ENCODE measurements around the gene SOSTDC1. TPM values are rescaled to one million over a fixed set of nuclear protein-coding genes. Genes with fewer than 3 reads are reported as not detected.
"Not testable (repeated sequence)": the region's sequence is repeated elsewhere in the genome, so short reads cannot be mapped to it uniquely, and the experiment has no call there.

Gene SOSTDC1
- total RNA-seq, 2 donors from 2014 or later, result not detected

DNA sequence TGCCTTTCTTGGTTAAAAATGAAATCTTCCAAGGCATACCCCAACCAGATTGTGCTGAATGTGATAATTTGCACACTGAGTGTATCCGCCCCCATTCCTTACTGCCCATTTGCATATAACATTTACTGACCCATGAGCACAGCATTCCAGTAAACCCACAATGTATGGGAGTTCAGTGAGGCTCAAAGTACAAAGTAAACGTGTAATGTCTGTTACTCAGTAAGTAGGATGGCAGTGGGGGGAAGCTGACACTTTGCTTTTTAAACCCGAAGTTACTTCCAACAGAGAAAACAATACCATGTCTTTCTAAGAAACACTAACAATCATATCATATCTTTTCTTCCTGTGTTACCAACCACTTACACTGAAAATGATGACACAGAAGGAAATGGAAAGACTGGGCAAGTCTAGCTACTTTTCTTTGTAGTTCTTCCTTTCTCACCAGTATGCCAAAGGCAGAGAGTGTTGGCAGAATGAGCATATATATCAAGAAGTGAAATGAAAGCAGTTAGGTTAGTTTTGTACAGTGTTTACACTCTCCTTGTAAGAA, 27.1 kb upstream of the SOSTDC1 start:
- Mint-ChIP-seq H3K27me3 (peaks cover 11% of the 10 kb centered on the region), H3K4me3 (no peak overlapping the region), H3K36me3 (ENCODE audit: low read depth) (no peaks in the 10 kb centered on the region), H3K27ac (no peak overlapping the region), H3K4me1 (no peaks in the 10 kb centered on the region)
- ATAC-seq (no peak), DNase-seq (no peak)
- no peaks in the 10 kb centered on the region for H3K9me3 ChIP-seq (ENCODE audit: control insufficient read depth, low read length, poor library complexity, severe bottlenecking)

DNA sequence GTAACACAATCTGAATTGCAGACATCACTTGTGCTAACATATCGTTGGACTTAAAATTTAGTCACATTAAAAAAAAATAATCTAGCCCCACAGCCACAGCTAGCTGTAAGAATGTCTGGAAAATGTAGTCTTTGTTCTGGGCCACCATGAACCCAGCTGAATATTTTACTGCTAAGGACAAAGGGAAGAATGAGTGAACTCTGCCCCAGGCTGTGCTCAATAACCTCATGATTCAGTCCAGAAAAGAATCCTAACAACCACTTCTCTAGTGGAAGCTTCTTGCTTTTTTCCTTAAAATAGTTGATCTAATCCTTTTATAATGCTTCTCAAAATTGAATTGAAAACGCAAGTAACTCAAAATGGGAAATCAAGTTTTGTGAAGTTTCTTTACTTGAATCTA, 25.6 kb upstream of the SOSTDC1 start:
- Mint-ChIP-seq H3K27ac (no peak overlapping the region), H3K4me3 (no peak overlapping the region), H3K4me1 (no peaks in the 10 kb centered on the region), H3K27me3 (peaks cover 4% of the 10 kb centered on the region), H3K36me3 (ENCODE audit: low read depth) (no peaks in the 10 kb centered on the region)
- H3K9me3 ChIP-seq (ENCODE audit: control insufficient read depth, low read length, poor library complexity, severe bottlenecking), result no peaks in the 10 kb centered on the region
- DNase-seq, result no peak
- ATAC-seq, result no peak

DNA sequence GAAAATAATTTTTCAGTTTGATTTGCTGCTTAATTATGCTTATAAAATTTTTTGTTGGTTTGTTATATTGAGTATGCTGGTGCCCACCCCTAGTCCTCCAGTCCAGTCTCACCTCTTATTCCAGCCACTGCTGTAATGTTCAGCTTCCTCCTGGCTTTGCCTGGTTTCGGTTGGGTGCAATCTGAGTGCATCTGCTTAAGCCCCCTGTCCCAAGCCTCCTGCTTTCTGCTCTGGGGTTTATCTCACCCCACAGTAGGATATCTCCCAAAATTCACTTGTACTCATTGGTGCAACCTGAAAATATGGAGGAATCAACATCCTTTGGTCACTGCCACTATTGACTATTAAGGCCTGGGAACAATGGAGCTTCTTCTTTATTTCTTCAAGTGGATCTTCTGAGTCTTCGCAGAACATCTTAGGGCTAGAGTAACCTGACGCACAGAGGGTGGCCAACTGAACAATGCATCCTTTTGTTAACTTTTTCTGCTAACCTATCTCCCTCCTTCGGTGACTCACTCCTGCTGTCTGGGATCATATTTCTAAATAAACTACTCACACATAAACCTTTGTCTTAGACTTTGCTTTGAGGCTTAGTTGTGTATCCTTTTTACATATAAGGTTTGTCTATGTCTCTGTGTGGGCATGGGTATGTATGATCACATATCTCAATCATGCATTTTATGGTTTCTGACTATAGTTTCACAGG, 19.1 kb upstream of the SOSTDC1 start:
- no peak for DNase-seq
- Mint-ChIP-seq H3K4me1 (no peaks in the 10 kb centered on the region), H3K36me3 (ENCODE audit: low read depth) (no peaks in the 10 kb centered on the region), H3K27ac (no peak overlapping the region), H3K4me3 (no peak overlapping the region), H3K27me3 (peaks cover 13% of the 10 kb centered on the region)
- ATAC-seq, result no peak
- no peaks in the 10 kb centered on the region for H3K9me3 ChIP-seq (ENCODE audit: control insufficient read depth, low read length, poor library complexity, severe bottlenecking)

DNA sequence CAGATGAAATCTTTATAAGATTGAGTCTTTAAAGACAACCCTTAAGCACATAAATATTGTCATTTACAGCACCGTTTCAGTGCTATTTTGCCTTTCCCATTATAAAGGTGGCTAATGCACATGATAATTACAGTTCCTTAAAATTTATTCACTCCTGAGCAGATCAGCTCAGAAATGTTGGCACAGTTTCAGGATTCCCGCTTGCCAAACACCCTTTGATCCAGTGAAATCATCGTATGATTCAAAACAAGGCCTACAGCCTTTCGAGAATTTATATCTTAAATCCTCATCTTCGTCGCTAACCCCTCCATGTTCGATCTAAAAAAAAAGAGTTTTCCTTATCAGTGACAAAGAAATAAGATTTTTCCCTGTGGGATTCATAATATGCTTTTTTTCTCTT, 14.1 kb upstream of the SOSTDC1 start:
- no peaks in the 10 kb centered on the region for H3K4me1 Mint-ChIP-seq
- DNase-seq, result no peak
- no peaks in the 10 kb centered on the region for H3K9me3 ChIP-seq (ENCODE audit: control insufficient read depth, low read length, poor library complexity, severe bottlenecking)
- peaks cover 22% of the 10 kb centered on the region for H3K27me3 Mint-ChIP-seq
- no peaks in the 10 kb centered on the region for H3K36me3 Mint-ChIP-seq (ENCODE audit: low read depth)
- no peak overlapping the region for H3K4me3 Mint-ChIP-seq
- no peak for ATAC-seq
- H3K27ac Mint-ChIP-seq, result no peak overlapping the region

DNA sequence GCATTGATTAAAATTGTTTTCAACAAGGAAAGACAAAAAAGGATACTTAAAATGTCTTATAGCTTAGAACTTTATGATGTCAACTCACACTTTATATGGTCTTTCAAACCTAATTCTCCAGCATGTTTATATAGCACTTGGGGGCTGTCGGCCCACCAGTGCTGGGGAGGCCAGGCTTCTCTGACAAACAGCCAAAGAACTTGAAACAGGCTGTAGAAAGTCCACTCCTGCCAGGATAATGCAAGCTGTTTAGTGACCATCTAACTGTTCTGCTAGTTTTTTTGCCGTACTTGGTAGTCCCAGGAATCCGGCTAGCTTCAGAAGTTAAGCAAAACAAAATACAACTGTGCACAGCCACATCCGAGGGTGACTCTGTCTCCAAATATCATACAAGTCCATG, 13.6 kb upstream of the SOSTDC1 start:
- ATAC-seq (no peak), DNase-seq (no peak)
- Mint-ChIP-seq H3K27me3 (peaks cover 22% of the 10 kb centered on the region), H3K4me3 (no peak overlapping the region), H3K36me3 (ENCODE audit: low read depth) (no peaks in the 10 kb centered on the region), H3K27ac (no peak overlapping the region), H3K4me1 (no peaks in the 10 kb centered on the region)
- H3K9me3 ChIP-seq (ENCODE audit: control insufficient read depth, low read length, poor library complexity, severe bottlenecking), result no peaks in the 10 kb centered on the region

DNA sequence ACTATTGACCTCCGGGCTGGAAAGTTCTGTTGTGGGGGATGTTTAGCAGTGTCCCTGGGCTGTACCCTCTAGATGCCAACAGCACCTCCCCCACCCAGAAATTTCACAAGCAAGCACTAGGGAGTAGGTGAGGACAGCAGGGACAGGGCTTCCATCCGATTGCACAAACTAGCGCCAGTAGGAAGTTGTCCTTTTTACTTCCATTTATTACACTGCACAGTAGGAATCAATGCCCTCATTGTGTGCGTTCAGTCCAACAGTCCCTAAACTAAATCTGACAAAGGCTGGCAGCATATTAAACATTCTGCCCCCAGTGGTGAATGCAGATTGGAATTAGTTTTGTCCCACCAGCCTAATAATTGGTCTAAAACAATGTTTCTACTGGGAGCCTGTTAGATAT, 6.4 kb upstream of the SOSTDC1 start:
- H3K9me3 ChIP-seq (ENCODE audit: control insufficient read depth, low read length, poor library complexity, severe bottlenecking), result no peaks in the 10 kb centered on the region
- peaks cover 2% of the 10 kb centered on the region for H3K4me1 Mint-ChIP-seq
- no peak overlapping the region for H3K4me3 Mint-ChIP-seq
- H3K27ac Mint-ChIP-seq, result no peak overlapping the region
- DNase-seq, result no peak
- ATAC-seq, result no peak
- no peaks in the 10 kb centered on the region for H3K36me3 Mint-ChIP-seq (ENCODE audit: low read depth)
- peaks cover 10% of the 10 kb centered on the region for H3K27me3 Mint-ChIP-seq

DNA sequence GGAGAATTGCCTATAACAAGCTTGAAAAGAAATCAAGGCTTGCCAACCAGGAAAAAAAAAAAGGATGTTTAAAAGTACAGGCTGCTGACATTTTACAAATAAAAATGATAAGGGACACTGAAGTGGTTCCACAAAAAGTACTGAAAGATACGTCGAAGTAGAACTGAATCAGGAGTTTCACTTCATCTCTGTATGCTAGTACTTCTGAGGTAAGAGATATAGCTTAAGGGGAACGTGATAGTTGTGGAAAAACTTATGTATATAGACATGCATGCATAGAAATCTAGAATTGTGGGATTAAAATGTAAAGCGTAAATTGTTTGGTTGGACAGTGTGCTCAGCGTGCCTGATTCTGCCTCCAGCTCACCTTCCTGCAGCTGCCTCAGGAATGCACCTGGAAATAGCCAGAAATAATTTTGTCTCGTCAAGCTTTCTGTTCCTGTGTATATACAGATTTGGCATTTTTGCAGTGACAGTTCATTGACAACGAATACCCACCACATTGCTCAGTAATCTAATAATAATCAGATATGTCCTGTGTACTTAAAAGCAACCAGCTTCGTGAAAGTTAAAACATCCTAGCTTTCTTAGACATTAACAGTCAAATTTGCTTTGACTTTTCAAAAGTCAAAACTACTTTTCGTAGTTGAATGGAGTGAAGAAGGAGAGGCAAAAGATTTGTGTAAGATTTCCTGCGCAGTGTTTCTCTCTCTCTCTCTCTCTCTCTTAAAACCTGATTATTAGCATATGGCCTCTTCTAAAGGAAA, 1.4 kb downstream of the SOSTDC1 start:
- DNase-seq, result no peak
- Mint-ChIP-seq H3K27ac (no peak overlapping the region), H3K36me3 (ENCODE audit: low read depth) (no peaks in the 10 kb centered on the region), H3K4me3 (no peak overlapping the region), H3K27me3 (peaks cover 9% of the 10 kb centered on the region), H3K4me1 (peaks cover 3% of the 10 kb centered on the region)
- H3K9me3 ChIP-seq (ENCODE audit: control insufficient read depth, low read length, poor library complexity, severe bottlenecking), result no peaks in the 10 kb centered on the region
- no peak for ATAC-seq

DNA sequence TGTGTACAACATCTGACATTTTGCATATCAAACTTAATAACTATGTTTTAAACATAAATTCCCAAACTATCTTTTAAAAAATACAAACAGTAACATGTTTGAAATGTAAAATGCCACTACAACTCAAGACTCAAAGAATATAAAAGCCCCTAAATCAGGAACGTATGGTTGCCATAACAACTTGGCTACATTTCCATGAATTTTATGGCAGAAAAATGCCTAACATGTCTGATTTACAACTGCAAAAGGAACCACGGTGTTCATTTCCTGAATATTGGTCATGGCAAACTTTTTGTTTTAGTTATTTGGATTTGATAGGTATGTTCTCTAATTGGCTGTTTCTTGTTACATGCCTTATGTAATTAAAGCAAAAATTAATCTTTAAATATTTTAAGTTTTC, 2.0 kb downstream of the SOSTDC1 start:
- no peaks in the 10 kb centered on the region for H3K36me3 Mint-ChIP-seq (ENCODE audit: low read depth)

DNA sequence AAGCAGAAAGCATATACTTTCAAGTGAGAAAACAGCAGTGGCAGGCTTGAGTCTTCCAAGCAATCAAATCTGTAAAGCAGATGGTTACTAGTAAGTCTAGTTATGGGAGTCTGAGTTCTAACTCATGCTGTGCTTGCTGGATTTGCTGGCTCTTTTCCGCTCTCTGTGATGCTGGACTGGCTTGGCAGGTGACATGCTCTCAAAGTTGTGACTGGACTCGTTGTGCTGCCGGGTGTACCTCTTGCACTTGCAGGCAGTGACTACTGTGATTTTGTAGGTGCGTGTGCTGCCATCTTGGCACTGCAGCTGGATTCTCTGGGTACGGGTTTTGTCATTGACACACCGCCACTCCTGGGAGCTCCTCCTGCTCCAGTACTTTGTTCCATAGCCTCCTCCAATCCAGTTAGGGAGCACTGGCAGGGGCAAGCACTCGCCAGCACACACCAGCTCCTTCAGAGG, 3.1 kb downstream of the SOSTDC1 start:
- Mint-ChIP-seq H3K36me3 (ENCODE audit: low read depth) (no peaks in the 10 kb centered on the region), H3K4me3 (no peak overlapping the region), H3K27ac (no peak overlapping the region), H3K27me3 (peaks cover 9% of the 10 kb centered on the region), H3K4me1 (peaks cover 3% of the 10 kb centered on the region)
- DNase-seq (no peak), ATAC-seq (no peak)
- no peaks in the 10 kb centered on the region for H3K9me3 ChIP-seq (ENCODE audit: control insufficient read depth, low read length, poor library complexity, severe bottlenecking)

More for the DNA sequence above, 2.0 kb downstream of the SOSTDC1 start:
- no peak overlapping the region for H3K27ac Mint-ChIP-seq
- no peak for ATAC-seq
- peaks cover 3% of the 10 kb centered on the region for H3K4me1 Mint-ChIP-seq
- H3K9me3 ChIP-seq (ENCODE audit: control insufficient read depth, low read length, poor library complexity, severe bottlenecking), result no peaks in the 10 kb centered on the region
- DNase-seq, result no peak
- peaks cover 9% of the 10 kb centered on the region for H3K27me3 Mint-ChIP-seq
- H3K4me3 Mint-ChIP-seq, result no peak overlapping the region

DNA sequence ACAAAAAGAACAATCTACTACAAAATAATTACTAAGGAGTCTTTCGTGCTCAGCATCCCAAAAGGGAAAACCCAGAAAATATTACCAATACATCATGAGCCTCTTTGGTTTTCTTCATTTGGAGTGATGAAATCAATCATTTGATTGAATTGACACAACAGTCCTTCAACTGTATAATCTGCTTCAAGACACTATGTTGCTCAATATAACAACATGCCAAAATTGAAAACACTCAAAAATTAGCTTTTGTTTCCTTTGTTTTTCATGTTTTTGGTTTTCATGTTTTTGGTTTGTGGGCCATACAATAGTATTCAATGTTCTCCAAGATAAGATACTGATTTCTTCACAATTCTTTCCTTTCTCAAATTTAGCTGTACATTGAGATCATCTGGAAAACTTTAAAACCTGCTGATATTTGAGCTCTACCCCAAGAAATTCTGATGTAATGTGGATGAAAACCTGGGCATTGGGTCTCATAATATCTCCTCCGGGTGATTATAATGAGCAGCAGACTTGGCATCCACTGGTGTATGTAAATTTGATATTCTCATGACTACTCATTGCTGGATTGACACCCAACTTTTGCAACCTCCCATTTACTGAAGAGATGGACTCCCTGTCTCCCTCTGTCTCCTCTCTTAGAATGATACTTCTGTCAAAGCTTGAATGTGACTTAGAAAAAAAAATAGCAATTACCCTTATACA, 4.6 kb downstream of the SOSTDC1 start:
- H3K4me1 Mint-ChIP-seq, result peaks cover 3% of the 10 kb centered on the region
- no peak overlapping the region for H3K4me3 Mint-ChIP-seq
- DNase-seq (no peak), ATAC-seq (no peak)
- no peak overlapping the region for H3K27ac Mint-ChIP-seq
- peaks cover 9% of the 10 kb centered on the region for H3K27me3 Mint-ChIP-seq
- H3K36me3 Mint-ChIP-seq (ENCODE audit: low read depth), result no peaks in the 10 kb centered on the region
- no peaks in the 10 kb centered on the region for H3K9me3 ChIP-seq (ENCODE audit: control insufficient read depth, low read length, poor library complexity, severe bottlenecking)

DNA sequence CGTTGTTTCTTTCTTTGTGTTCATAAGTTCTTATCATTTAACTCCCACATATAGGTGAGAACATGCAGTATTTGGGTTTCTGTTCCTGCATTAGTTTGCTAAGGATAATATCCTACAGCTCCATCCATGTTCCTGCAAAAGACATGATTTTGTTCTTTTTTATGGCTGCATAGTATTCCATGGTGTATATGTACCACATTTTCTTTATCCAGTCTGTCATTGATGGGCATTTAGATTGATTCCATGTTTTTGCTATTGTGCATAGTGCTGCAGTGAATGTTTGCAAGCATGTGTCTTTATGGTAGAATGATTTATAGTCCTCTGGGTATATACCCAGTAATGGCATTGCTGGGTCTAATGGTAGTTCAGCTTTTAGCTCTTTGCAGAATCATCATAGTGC, 9.2 kb downstream of the SOSTDC1 start:
- H3K27me3 Mint-ChIP-seq; H3K4me1 Mint-ChIP-seq; DNase-seq; H3K27ac Mint-ChIP-seq; ATAC-seq; H3K9me3 ChIP-seq (ENCODE audit: control insufficient read depth, low read length, poor library complexity, severe bottlenecking); H3K36me3 Mint-ChIP-seq (ENCODE audit: low read depth); H3K4me3 Mint-ChIP-seq: not testable (repeated sequence)

DNA sequence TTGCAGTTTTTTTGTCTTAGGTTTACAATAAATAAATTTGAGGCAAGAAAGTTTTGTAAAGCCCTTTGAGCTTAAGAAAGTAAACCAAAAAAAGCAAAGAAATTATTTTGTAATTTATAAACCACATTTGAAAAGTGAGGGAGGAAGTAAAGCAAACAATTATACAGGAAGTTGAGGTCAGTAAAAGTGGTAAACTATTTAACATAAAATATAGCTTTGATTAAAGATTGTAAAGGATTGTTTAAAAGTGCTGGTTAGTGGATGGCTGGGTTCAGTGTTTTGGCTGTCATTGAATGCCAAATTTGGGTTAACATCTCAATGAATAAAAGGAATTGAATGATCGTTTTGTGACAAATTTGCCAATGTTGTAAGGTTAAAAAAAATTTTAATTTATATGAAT, 9.9 kb downstream of the SOSTDC1 start:
- Mint-ChIP-seq H3K27ac (peak overlapping the region; percentile 14), H3K4me3 (no peak overlapping the region), H3K36me3 (ENCODE audit: low read depth) (no peaks in the 10 kb centered on the region)

DNA sequence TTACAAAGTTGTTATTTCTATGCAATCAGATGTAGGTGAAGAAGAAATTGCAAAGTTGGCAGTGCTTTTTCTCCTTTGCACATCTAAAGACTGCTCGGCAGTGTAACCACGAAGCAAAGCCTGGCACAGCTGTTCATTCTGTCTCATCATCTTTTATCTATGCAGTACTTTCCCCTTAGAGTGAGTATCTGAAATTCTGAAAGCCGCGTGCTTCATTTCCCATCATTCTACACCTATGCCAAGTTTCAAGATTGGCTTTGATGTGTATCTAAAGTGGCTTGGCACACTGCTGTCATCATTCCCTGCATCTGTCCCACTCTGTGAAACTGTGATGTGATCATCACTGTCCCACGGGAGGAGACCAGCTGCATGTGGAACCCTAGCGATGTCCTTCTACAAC, 15.2 kb downstream of the SOSTDC1 start:
- H3K4me1 Mint-ChIP-seq, result peaks cover 6% of the 10 kb centered on the region
- DNase-seq, result no peak
- no peak for ATAC-seq

More for the DNA sequence above, 9.9 kb downstream of the SOSTDC1 start:
- H3K9me3 ChIP-seq (ENCODE audit: control insufficient read depth, low read length, poor library complexity, severe bottlenecking), result no peaks in the 10 kb centered on the region
- DNase-seq, result no peak
- ATAC-seq, result no peak
- Mint-ChIP-seq H3K4me1 (peaks cover 7% of the 10 kb centered on the region), H3K27me3 (no peaks in the 10 kb centered on the region)

More for the DNA sequence above, 15.2 kb downstream of the SOSTDC1 start:
- Mint-ChIP-seq H3K36me3 (ENCODE audit: low read depth) (no peaks in the 10 kb centered on the region), H3K4me3 (no peak overlapping the region), H3K27me3 (no peaks in the 10 kb centered on the region), H3K27ac (no peak overlapping the region)
- H3K9me3 ChIP-seq (ENCODE audit: control insufficient read depth, low read length, poor library complexity, severe bottlenecking), result no peaks in the 10 kb centered on the region

Data from T-helper 17 cell (primary cell).